ENCODE results near the gene PITPNM3.

The PITPNM3 gene

GRCh38 chr17:6554871-6555330 is 1.5 kb downstream of the PITPNM3 start:
- CTCF ChIA-PET: no interaction called here
- POLR2A ChIA-PET: no interaction called here
- no peak for DNase-seq (ENCODE audit: extremely low spot score)

GRCh38 chr17:6554342-6554741 is 2.0 kb downstream of the PITPNM3 start:
- DNase-seq (ENCODE audit: extremely low spot score): no peak
- TF ChIP-seq CTCF (IDR thresholded peaks at IDR 0.05; ENCODE audit: control extremely low read depth, extremely low read depth, low read depth, missing control alignments): no peak
- ChIA-PET POLR2A (no interaction called here), CTCF (no interaction called here)

More at GRCh38 chr17:6554871-6555330, 1.5 kb downstream of the PITPNM3 start:
- TF ChIP-seq CTCF (IDR thresholded peaks at IDR 0.05; ENCODE audit: control extremely low read depth, extremely low read depth, low read depth, missing control alignments): no peak

GRCh38 chr17:6551869-6552531 is 4.4 kb downstream of the PITPNM3 start:
- ChIA-PET POLR2A (no interaction called here), CTCF (no interaction called here)
- TF ChIP-seq CTCF (IDR thresholded peaks at IDR 0.05; ENCODE audit: control extremely low read depth, extremely low read depth, low read depth, missing control alignments): no peak
- DNase-seq (ENCODE audit: extremely low spot score): no peak

- TF ChIP-seq CTCF (IDR thresholded peaks at IDR 0.05; ENCODE audit: control extremely low read depth, extremely low read depth, low read depth, missing control alignments): no peak
- ChIA-PET CTCF (interaction anchor here (1.2 to 1.6 kb wide), 2 partner anchors 15 to 78 kb away, joined by 3 to 5 read pairs; no protein-coding TSS in a partner anchor), POLR2A (no interaction called here)
- no peak for DNase-seq (ENCODE audit: extremely low spot score)
Measured at GRCh38 chr17:6551356-6551755, 5.0 kb downstream of the PITPNM3 start.

GRCh38 chr17:6549384-6550036 is 6.8 kb downstream of the PITPNM3 start:
- ChIA-PET CTCF (interaction anchor here (1.6 kb wide), 3 partner anchors 11 to 76 kb away, joined by 3 to 5 read pairs (median 5); no protein-coding TSS in a partner anchor), POLR2A (no interaction called here)
- TF ChIP-seq CTCF (IDR thresholded peaks at IDR 0.05; ENCODE audit: control extremely low read depth, extremely low read depth, low read depth, missing control alignments): no peak
- DNase-seq (ENCODE audit: extremely low spot score): no peak

GRCh38 chr17:6548578-6549330 is 7.6 kb downstream of the PITPNM3 start:
- TF ChIP-seq CTCF (IDR thresholded peaks at IDR 0.05; ENCODE audit: control extremely low read depth, extremely low read depth, low read depth, missing control alignments): no peak
- ChIA-PET POLR2A (no interaction called here), CTCF (interaction anchor here (1.1 to 1.6 kb wide), 3 partner anchors 10 to 15 kb away, joined by 3 to 5 read pairs (median 3); no protein-coding TSS in a partner anchor)
- peak; percentile 51 for DNase-seq (ENCODE audit: extremely low spot score)

Measured in GM10248 (cell line).